Lower lobe of right lung (tissue), 2 donors: Measurements from ENCODE around the gene DDX51. TPM values are rescaled to one million over a fixed set of nuclear protein-coding genes. Genes with fewer than 3 reads are reported as not detected.

Experiments
- ATAC-seq, 2 donors: fragments of 200-7000 bp; cut with Tn5 transposase; one replicate each; pipeline ENCODE4 v1.9.1; 2020 to 2022; ENCODE audit warnings: mild to moderate bottlenecking in 2 of 2, moderate library complexity in 2 of 2
- DNase-seq: peaks from one replicate; pipeline ENCODE4 v3.0.0-alpha.2; 2020
- H3K27ac ChIP-seq: fragments of 200-600 bp; one replicate; pipeline ENCODE4 v1.8.0; 2022
- H3K27me3 ChIP-seq: fragments of 200-600 bp; one replicate; pipeline ENCODE4 v1.8.0; 2022; ENCODE audit warnings: low read depth
- H3K36me3 ChIP-seq: fragments of 200-600 bp; one replicate; pipeline ENCODE4 v1.8.0; 2022; ENCODE audit warnings: mild to moderate bottlenecking
- H3K4me1 ChIP-seq: fragments of 200-600 bp; one replicate; pipeline ENCODE4 v1.8.0; 2022
- H3K4me3 ChIP-seq: fragments of 200-600 bp; one replicate; pipeline ENCODE4 v1.8.0; 2022; ENCODE audit warnings: mild to moderate bottlenecking
- H3K9me3 ChIP-seq: fragments of 200-600 bp; one replicate; pipeline ENCODE4 v1.8.0; 2022
- CTCF ChIP-seq: fragments of 200-600 bp; IDR thresholded peaks from one replicate; pipeline ENCODE4 v1.8.0; 2022; ENCODE audit warnings: antibody characterized with exemption, mild to moderate bottlenecking
- intact Hi-C: fragments of 100-400 bp; cut with DNase I; formaldehyde crosslinking; loops from one replicate; pipeline ENCODE4 v1.11.0; 2022
- total RNA-seq: library from RNA; stranded (reverse); fragmentation: NEBNext Ultra II Directional; extraction: Animal tissue kit (Norgen Biotek cat#: 25700); gene quantifications from one replicate; pipeline ENCODE4 v1.2.1, GENCODE V29; 2021
- donor health status: DM: no; HTN: yes; CAD: no; lungs with severe emphysema.

The DDX51 gene
- total RNA-seq, 1 donor from 2014 or later: 11.9 TPM

DNA sequence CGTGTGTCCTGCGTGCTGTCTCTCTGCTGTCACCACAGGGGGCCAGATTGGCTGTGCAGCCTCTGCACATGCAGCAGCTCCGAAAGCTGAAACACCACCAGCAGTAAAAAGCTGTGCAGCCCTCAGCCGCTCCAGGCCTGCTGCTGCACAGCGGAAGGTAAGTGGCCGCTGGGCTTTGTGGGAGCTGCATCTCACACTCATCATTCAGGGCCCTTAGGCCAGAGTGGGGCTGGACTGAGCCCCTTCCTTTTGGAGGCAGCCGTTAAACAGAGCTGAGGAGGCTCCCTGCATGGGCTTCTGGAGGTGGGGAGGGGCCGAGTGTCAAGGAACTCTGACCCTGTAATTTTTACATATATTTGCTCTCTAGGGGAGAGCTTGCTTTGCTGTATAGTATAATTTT lies 17.1 kb downstream of the DDX51 start:
- Histone ChIP-seq H3K36me3 (peaks cover 42% of the 10 kb centered on the region), H3K9me3 (no peaks in the 10 kb centered on the region), H3K4me1 (no peaks in the 10 kb centered on the region), H3K27ac (no peak overlapping the region), H3K4me3 (no peak overlapping the region), H3K27me3 (no peaks in the 10 kb centered on the region)
- TF ChIP-seq CTCF: no peak
- ATAC-seq (no peak), DNase-seq (no peak)
- intact Hi-C loops: no loop called here

GRCh38 chr12:132125736-132126135 lies 18.4 kb downstream of the DDX51 start:
- no peaks in the 10 kb centered on the region for H3K9me3 ChIP-seq
- no peaks in the 10 kb centered on the region for H3K27me3 ChIP-seq
- no peak for ATAC-seq
- DNase-seq: no peak
- H3K4me1 ChIP-seq: no peaks in the 10 kb centered on the region
- peaks cover 55% of the 10 kb centered on the region for H3K36me3 ChIP-seq
- intact Hi-C loops: no loop called here
- no peak overlapping the region for H3K4me3 ChIP-seq
- H3K27ac ChIP-seq: no peak overlapping the region
- TF ChIP-seq CTCF: no peak

GRCh38 chr12:132124766-132125425 lies 19.2 kb downstream of the DDX51 start:
- DNase-seq: no peak
- H3K4me3 ChIP-seq: no peak overlapping the region
- no peak for TF ChIP-seq CTCF

GRCh38 chr12:132123970-132124765 lies 20.0 kb downstream of the DDX51 start:
- Histone ChIP-seq H3K4me3 (no peak overlapping the region), H3K9me3 (no peaks in the 10 kb centered on the region), H3K27me3 (no peaks in the 10 kb centered on the region), H3K27ac (no peak overlapping the region), H3K36me3 (peaks cover 61% of the 10 kb centered on the region), H3K4me1 (no peaks in the 10 kb centered on the region)
- intact Hi-C loops: no loop called here
- ATAC-seq: no peak
- TF ChIP-seq CTCF: no peak
- DNase-seq: no peak

More at GRCh38 chr12:132124766-132125425, 19.2 kb downstream of the DDX51 start:
- H3K36me3 ChIP-seq: peaks cover 61% of the 10 kb centered on the region
- intact Hi-C loops: no loop called here
- no peaks in the 10 kb centered on the region for H3K4me1 ChIP-seq
- no peaks in the 10 kb centered on the region for H3K9me3 ChIP-seq
- H3K27me3 ChIP-seq: no peaks in the 10 kb centered on the region
- no peak for ATAC-seq
- no peak overlapping the region for H3K27ac ChIP-seq

DNA sequence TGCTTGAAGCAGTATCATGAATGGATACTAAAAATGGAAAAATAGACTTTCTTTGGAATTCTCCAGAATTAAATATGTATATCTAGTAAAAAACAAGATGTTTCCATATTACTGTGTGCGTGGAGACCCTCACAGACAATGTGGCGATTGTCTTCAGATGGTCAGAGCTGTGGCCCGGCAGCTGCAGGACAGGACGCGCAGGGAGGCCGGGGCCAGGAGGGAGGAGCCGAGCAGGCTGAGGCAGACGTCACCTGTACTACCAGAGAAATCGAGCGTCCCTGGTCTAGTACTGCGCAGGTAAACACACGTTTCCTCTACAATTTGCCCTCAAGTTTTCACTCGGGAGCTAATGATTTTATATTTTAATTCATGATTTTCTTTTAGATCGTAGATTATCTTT lies 22.8 kb downstream of the DDX51 start:
- TF ChIP-seq CTCF: no peak
- Histone ChIP-seq H3K4me1 (no peaks in the 10 kb centered on the region), H3K36me3 (peaks cover 52% of the 10 kb centered on the region), H3K27me3 (no peaks in the 10 kb centered on the region), H3K4me3 (no peak overlapping the region), H3K27ac (no peak overlapping the region), H3K9me3 (no peaks in the 10 kb centered on the region)
- ATAC-seq (no peak), DNase-seq (no peak)
- intact Hi-C loops: no loop called here
